Measurements from ENCODE around the gene PHC2. TPM values are rescaled to one million over a fixed set of nuclear protein-coding genes. Genes with fewer than 3 reads are reported as not detected.

The PHC2 gene
- total RNA-seq, 2 experiments from 2014 or later: 43.0 to 43.7 TPM

GRCh38 chr1:33384040-33384812 lies 46.7 kb downstream of the PHC2 start:
- no peak for ATAC-seq (ENCODE audit: low read depth)
- H3K27ac Mint-ChIP-seq: no peak overlapping the region
- H3K36me3 Mint-ChIP-seq: no peaks in the 10 kb centered on the region
- POLR2A ChIA-PET: no interaction called here
- no peak overlapping the region for H3K4me3 Mint-ChIP-seq
- H3K9me3 Mint-ChIP-seq: no peaks in the 10 kb centered on the region
- DNase-seq: no peak
- peaks cover 24% of the 10 kb centered on the region for H3K4me1 Mint-ChIP-seq
- peaks cover 31% of the 10 kb centered on the region for H3K27me3 Mint-ChIP-seq

GRCh38 chr1:33383489-33383888 lies 47.4 kb downstream of the PHC2 start:
- no peak overlapping the region for H3K4me3 Mint-ChIP-seq
- no peak for ATAC-seq (ENCODE audit: low read depth)
- no peaks in the 10 kb centered on the region for H3K9me3 Mint-ChIP-seq
- DNase-seq: no peak
- H3K4me1 Mint-ChIP-seq: peaks cover 24% of the 10 kb centered on the region
- POLR2A ChIA-PET: no interaction called here
- H3K36me3 Mint-ChIP-seq: no peaks in the 10 kb centered on the region
- H3K27me3 Mint-ChIP-seq: peaks cover 28% of the 10 kb centered on the region
- no peak overlapping the region for H3K27ac Mint-ChIP-seq

- H3K36me3 Mint-ChIP-seq: no peaks in the 10 kb centered on the region
- H3K9me3 Mint-ChIP-seq: no peaks in the 10 kb centered on the region
- H3K4me1 Mint-ChIP-seq: peaks cover 26% of the 10 kb centered on the region
- H3K4me3 Mint-ChIP-seq: no peak overlapping the region
- POLR2A ChIA-PET: no interaction called here
- peaks cover 28% of the 10 kb centered on the region for H3K27me3 Mint-ChIP-seq
- ATAC-seq (ENCODE audit: low read depth) (no peak), DNase-seq (no peak)
- H3K27ac Mint-ChIP-seq: no peak overlapping the region
Measured at GRCh38 chr1:33382661-33383415, 48.1 kb downstream of the PHC2 start.

- DNase-seq: no peak
- no peak for ATAC-seq (ENCODE audit: low read depth)
- peaks cover 31% of the 10 kb centered on the region for H3K4me1 Mint-ChIP-seq
- H3K9me3 Mint-ChIP-seq: no peaks in the 10 kb centered on the region
- no peak overlapping the region for H3K4me3 Mint-ChIP-seq
- no peaks in the 10 kb centered on the region for H3K36me3 Mint-ChIP-seq
- H3K27me3 Mint-ChIP-seq: peaks cover 28% of the 10 kb centered on the region
- POLR2A ChIA-PET: no interaction called here
- H3K27ac Mint-ChIP-seq: no peak overlapping the region
Measured at GRCh38 chr1:33381977-33382376, 48.9 kb downstream of the PHC2 start.

GRCh38 chr1:33380811-33381210 lies 50.1 kb downstream of the PHC2 start:
- POLR2A ChIA-PET: interaction anchor here (0.6 kb wide), 1 partner anchor 82 kb away, joined by 4 read pairs; no protein-coding TSS in a partner anchor
- DNase-seq (no peak), ATAC-seq (ENCODE audit: low read depth) (no peak)
- H3K27ac Mint-ChIP-seq: peak overlapping the region; percentile 0
- H3K4me1 Mint-ChIP-seq: peaks cover 33% of the 10 kb centered on the region
- no peaks in the 10 kb centered on the region for H3K9me3 Mint-ChIP-seq
- peaks cover 28% of the 10 kb centered on the region for H3K27me3 Mint-ChIP-seq
- peak overlapping the region; percentile 33 for H3K4me3 Mint-ChIP-seq
- no peaks in the 10 kb centered on the region for H3K36me3 Mint-ChIP-seq

GRCh38 chr1:33379631-33380354 lies 51.1 kb downstream of the PHC2 start:
- ATAC-seq (ENCODE audit: low read depth) (no peak), DNase-seq (no peak)
- Mint-ChIP-seq H3K27me3 (peaks cover 25% of the 10 kb centered on the region), H3K9me3 (no peaks in the 10 kb centered on the region), H3K27ac (no peak overlapping the region), H3K36me3 (no peaks in the 10 kb centered on the region), H3K4me1 (peaks cover 33% of the 10 kb centered on the region), H3K4me3 (no peak overlapping the region)
- POLR2A ChIA-PET: no interaction called here

GRCh38 chr1:33378976-33379375 lies 51.9 kb downstream of the PHC2 start:
- Mint-ChIP-seq H3K27me3 (peaks cover 23% of the 10 kb centered on the region), H3K4me1 (peaks cover 33% of the 10 kb centered on the region), H3K27ac (no peak overlapping the region), H3K9me3 (no peaks in the 10 kb centered on the region), H3K4me3 (no peak overlapping the region), H3K36me3 (no peaks in the 10 kb centered on the region)
- ATAC-seq (ENCODE audit: low read depth): no peak
- POLR2A ChIA-PET: no interaction called here
- DNase-seq: no peak

- Mint-ChIP-seq H3K36me3 (no peaks in the 10 kb centered on the region), H3K27ac (no peak overlapping the region), H3K4me3 (no peak overlapping the region), H3K9me3 (no peaks in the 10 kb centered on the region), H3K4me1 (peaks cover 33% of the 10 kb centered on the region), H3K27me3 (peaks cover 24% of the 10 kb centered on the region)
- POLR2A ChIA-PET: no interaction called here
- DNase-seq (no peak), ATAC-seq (ENCODE audit: low read depth) (no peak)
Measured at GRCh38 chr1:33378524-33378923, 52.4 kb downstream of the PHC2 start.

GRCh38 chr1:33377756-33378155 lies 53.1 kb downstream of the PHC2 start:
- Mint-ChIP-seq H3K4me1 (peaks cover 33% of the 10 kb centered on the region), H3K4me3 (no peak overlapping the region), H3K27ac (no peak overlapping the region), H3K9me3 (no peaks in the 10 kb centered on the region), H3K36me3 (no peaks in the 10 kb centered on the region), H3K27me3 (peaks cover 17% of the 10 kb centered on the region)
- no peak for ATAC-seq (ENCODE audit: low read depth)
- DNase-seq: no peak
- POLR2A ChIA-PET: no interaction called here

- Mint-ChIP-seq H3K27me3 (peaks cover 14% of the 10 kb centered on the region), H3K4me1 (peaks cover 29% of the 10 kb centered on the region), H3K9me3 (no peaks in the 10 kb centered on the region), H3K27ac (no peak overlapping the region), H3K36me3 (no peaks in the 10 kb centered on the region), H3K4me3 (no peak overlapping the region)
- DNase-seq (no peak), ATAC-seq (ENCODE audit: low read depth) (peak; percentile 93)
- POLR2A ChIA-PET: no interaction called here
Measured at GRCh38 chr1:33377013-33377412, 53.9 kb downstream of the PHC2 start.

GRCh38 chr1:33375316-33375715 lies 55.6 kb downstream of the PHC2 start:
- peaks cover 10% of the 10 kb centered on the region for H3K27me3 Mint-ChIP-seq
- H3K9me3 Mint-ChIP-seq: no peaks in the 10 kb centered on the region
- ATAC-seq (ENCODE audit: low read depth) (no peak), DNase-seq (no peak)
- H3K4me3 Mint-ChIP-seq: no peak overlapping the region
- POLR2A ChIA-PET: no interaction called here
- H3K4me1 Mint-ChIP-seq: peaks cover 18% of the 10 kb centered on the region
- H3K27ac Mint-ChIP-seq: peak overlapping the region; percentile 31
- no peaks in the 10 kb centered on the region for H3K36me3 Mint-ChIP-seq

- Mint-ChIP-seq H3K36me3 (no peaks in the 10 kb centered on the region), H3K4me3 (no peak overlapping the region), H3K27me3 (peaks cover 4% of the 10 kb centered on the region), H3K4me1 (peaks cover 11% of the 10 kb centered on the region), H3K27ac (no peak overlapping the region), H3K9me3 (no peaks in the 10 kb centered on the region)
- DNase-seq: no peak
- POLR2A ChIA-PET: no interaction called here
- no peak for ATAC-seq (ENCODE audit: low read depth)
Measured at GRCh38 chr1:33374336-33375105, 56.4 kb downstream of the PHC2 start.

- ATAC-seq (ENCODE audit: low read depth) (no peak), DNase-seq (no peak)
- POLR2A ChIA-PET: no interaction called here
- Mint-ChIP-seq H3K36me3 (no peaks in the 10 kb centered on the region), H3K27ac (peak overlapping the region; percentile 22), H3K27me3 (peaks cover 3% of the 10 kb centered on the region), H3K4me1 (peaks cover 9% of the 10 kb centered on the region), H3K9me3 (no peaks in the 10 kb centered on the region), H3K4me3 (no peak overlapping the region)
Measured at GRCh38 chr1:33373606-33374005, 57.3 kb downstream of the PHC2 start.
